Measurements from ENCODE around the gene DZIP1.

DNA sequence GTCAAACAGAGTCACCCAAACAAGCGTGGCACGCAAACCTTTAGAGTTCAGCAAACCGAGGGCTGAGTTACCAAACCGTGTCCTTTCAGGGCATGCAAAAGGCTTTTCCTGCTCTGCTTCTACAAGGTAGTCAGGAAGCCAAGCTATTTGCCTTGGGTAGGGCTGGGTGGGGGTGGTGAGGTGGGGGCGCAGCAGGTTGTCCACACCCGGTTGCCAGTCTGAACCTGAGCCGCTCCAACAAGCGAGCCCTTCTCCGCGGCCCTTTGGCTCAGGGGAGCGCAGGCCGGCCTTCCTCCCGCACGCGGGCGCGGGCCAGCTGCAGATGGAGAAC, 92.3 kb downstream of the DZIP1 start:
- TF ChIP-seq ARNTL (CRISPR knock-in tag; IDR thresholded peaks at IDR 0.05; ENCODE audit: borderline replicate concordance, low read depth), result no peak
- TF ChIP-seq, protein P1, sequence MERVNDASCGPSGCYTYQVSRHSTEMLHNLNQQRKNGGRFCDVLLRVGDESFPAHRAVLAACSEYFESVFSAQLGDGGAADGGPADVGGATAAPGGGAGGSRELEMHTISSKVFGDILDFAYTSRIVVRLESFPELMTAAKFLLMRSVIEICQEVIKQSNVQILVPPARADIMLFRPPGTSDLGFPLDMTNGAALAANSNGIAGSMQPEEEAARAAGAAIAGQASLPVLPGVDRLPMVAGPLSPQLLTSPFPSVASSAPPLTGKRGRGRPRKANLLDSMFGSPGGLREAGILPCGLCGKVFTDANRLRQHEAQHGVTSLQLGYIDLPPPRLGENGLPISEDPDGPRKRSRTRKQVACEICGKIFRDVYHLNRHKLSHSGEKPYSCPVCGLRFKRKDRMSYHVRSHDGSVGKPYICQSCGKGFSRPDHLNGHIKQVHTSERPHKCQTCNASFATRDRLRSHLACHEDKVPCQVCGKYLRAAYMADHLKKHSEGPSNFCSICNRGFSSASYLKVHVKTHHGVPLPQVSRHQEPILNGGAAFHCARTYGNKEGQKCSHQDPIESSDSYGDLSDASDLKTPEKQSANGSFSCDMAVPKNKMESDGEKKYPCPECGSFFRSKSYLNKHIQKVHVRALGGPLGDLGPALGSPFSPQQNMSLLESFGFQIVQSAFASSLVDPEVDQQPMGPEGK (CRISPR knock-in tag; IDR thresholded peaks at IDR 0.05; ENCODE audit: borderline replicate concordance), result no peak
- TF ChIP-seq CSDC2 (CRISPR knock-in tag; IDR thresholded peaks at IDR 0.05), result no peak
- TF ChIP-seq SNAI2 (CRISPR knock-in tag; IDR thresholded peaks at IDR 0.05), result no peak
- no peak for TF ChIP-seq ZC3H10 (CRISPR knock-in tag; IDR thresholded peaks at IDR 0.05)
- no peak for TF ChIP-seq TOX (CRISPR knock-in tag; IDR thresholded peaks at IDR 0.05; ENCODE audit: borderline replicate concordance)
- TF ChIP-seq RARB (CRISPR knock-in tag; IDR thresholded peaks at IDR 0.05), result no peak
- no peak for TF ChIP-seq CSRNP3 (CRISPR knock-in tag; IDR thresholded peaks at IDR 0.05)
- TF ChIP-seq ZNF8 (CRISPR knock-in tag; IDR thresholded peaks at IDR 0.05), result no peak
- no peak for TF ChIP-seq BACH2 (CRISPR knock-in tag; IDR thresholded peaks at IDR 0.05; ENCODE audit: borderline replicate concordance)
- no peak for TF ChIP-seq ZNF70 (CRISPR knock-in tag; IDR thresholded peaks at IDR 0.05)
- TF ChIP-seq, protein P2, sequence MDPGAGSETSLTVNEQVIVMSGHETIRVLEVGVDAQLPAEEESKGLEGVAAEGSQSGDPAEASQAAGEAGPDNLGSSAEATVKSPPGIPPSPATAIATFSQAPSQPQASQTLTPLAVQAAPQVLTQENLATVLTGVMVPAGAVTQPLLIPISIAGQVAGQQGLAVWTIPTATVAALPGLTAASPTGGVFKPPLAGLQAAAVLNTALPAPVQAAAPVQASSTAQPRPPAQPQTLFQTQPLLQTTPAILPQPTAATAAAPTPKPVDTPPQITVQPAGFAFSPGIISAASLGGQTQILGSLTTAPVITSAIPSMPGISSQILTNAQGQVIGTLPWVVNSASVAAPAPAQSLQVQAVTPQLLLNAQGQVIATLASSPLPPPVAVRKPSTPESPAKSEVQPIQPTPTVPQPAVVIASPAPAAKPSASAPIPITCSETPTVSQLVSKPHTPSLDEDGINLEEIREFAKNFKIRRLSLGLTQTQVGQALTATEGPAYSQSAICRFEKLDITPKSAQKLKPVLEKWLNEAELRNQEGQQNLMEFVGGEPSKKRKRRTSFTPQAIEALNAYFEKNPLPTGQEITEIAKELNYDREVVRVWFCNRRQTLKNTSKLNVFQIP (CRISPR knock-in tag; IDR thresholded peaks at IDR 0.05; ENCODE audit: borderline replicate concordance, low read depth), result no peak
- no peak for TF ChIP-seq TCF4 (CRISPR knock-in tag; IDR thresholded peaks at IDR 0.05; ENCODE audit: borderline replicate concordance)
